MM.1S (cell line): ENCODE data around the gene WDR45B.

Source experiments
- CTCF ChIP-seq: fragments of 300-600 bp; sonication (generic); IDR thresholded peaks from 2 replicates; pipeline ENCODE4 v1.5.1; 2016; ENCODE audit warnings: antibody characterized with exemption, low read length, mixed read lengths
- EZH2 ChIP-seq: fragments of 300-600 bp; sonication (generic); optimal IDR thresholded peaks from 2 replicates; pipeline ENCODE3; 2017; ENCODE audit warnings: low read depth, mild to moderate bottlenecking, antibody characterized with exemption, low read length, mixed read lengths

DNA sequence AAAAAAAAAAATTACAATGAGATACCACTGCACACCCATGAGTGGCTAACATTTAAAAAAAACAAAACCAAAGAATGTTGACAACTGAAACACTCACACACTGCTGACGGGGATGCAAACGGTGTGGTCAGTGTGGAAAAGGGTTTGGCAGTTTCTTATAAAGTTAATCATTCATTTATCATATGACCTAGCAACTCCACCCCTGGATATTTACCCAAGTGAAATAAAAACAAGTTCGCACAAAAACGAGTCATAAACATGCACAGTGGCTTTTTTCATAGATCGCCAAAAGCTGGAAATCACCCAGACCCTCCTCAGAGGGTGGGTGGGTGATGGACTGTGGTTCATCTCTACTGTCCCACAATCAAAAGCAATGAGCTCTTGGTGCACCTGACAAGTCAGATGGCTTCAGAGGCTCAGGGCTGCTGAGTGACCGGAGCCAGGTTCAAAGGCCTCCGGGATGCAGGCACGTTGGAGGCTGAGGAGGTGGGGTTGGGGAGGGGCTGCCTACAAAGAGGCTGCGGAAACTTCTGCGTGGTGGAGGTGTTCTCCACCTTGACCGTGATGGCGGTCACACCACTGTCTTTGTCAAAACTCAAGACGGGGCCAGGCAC lies 36.1 kb upstream of the WDR45B start:
- TF ChIP-seq CTCF (no peak), EZH2 (no peak)
